ENCODE results near the gene SLC22A2.

DNA sequence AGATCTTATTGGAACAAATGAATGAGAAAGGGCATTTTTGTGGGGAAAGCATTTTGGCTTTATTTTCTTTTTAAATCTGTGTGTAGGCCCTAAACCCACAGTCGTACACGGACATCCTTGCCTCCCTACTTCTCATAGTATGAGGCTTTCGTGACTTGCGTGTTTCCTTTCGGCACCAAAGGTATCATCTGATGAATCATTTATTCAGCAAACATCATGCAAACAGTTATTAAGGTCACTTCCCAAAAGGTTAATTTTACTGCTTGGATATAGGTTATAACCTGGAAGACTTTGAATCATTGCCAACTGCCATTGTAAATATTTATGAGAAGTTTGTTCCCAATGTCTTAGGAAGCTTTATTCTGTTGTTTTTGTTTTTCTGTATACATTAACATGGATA, 15.1 kb upstream of the SLC22A2 start:
- TF ChIP-seq TEAD2 (CRISPR knock-in tag; IDR thresholded peaks at IDR 0.05) (no peak), ZNF274 (CRISPR knock-in tag; IDR thresholded peaks at IDR 0.05) (no peak), MAZ (IDR thresholded peaks at IDR 0.05; ENCODE audit: borderline replicate concordance, low read depth, low read length) (no peak), MAZ (CRISPR knock-in tag; IDR thresholded peaks at IDR 0.05; ENCODE audit: low read depth) (no peak), ZKSCAN1 (IDR thresholded peaks at IDR 0.05; ENCODE audit: low read length) (no peak)

Measured in HepG2 (cell line).